LNCAP (cell line): ENCODE data around the gene NFKBIZ.

ENCODE experiments used
- CTCF ChIP-seq: fragments of 450-650 bp; IDR thresholded peaks from 2 replicates; pipeline ENCODE4 v1.5.1; 2017; ENCODE audit warnings: mild to moderate bottlenecking

The NFKBIZ gene

GRCh38 chr3:101902041-101902440 is 52.7 kb downstream of the NFKBIZ start:
- no peak for TF ChIP-seq CTCF

GRCh38 chr3:101903451-101903871 is 54.1 kb downstream of the NFKBIZ start:
- TF ChIP-seq CTCF: no peak
